Panc1 (cell line): ENCODE measurements around the gene CCDC200.
"Not testable (repeated sequence)": the region's sequence is repeated elsewhere in the genome, so short reads cannot be mapped to it uniquely, and the experiment has no call there.

Source experiments
- POLR2AphosphoS5 ChIP-seq: IDR thresholded peaks from 2 replicates; pipeline ENCODE4 v1.6.1; 2012; ENCODE audit warnings: mild to moderate bottlenecking, low read depth, low read length, moderate library complexity
- TCF7L2 ChIP-seq: IDR thresholded peaks from 2 replicates; pipeline ENCODE4 v1.6.1; 2011; ENCODE audit warnings: mild to moderate bottlenecking, low read depth, low read length, inconsistent platforms
- TF ChIP-seq, protein P1 (sequence below): fragments of 450-650 bp; IDR thresholded peaks from 2 replicates; pipeline ENCODE4 v1.5.1; 2017; ENCODE audit warnings: mild to moderate bottlenecking
- TF ChIP-seq, protein P2 (sequence below), 2 experiments: IDR thresholded peaks; 2 replicates each; pipeline ENCODE4 v1.6.1; 2011 to 2012; ENCODE audit warnings: low read depth in 2 of 2, control low read depth in 1 of 2, low read length in 1 of 2, mild to moderate bottlenecking in 1 of 2, moderate library complexity in 1 of 2; ENCODE audit not compliant: insufficient read depth in 1 of 2

DNA sequence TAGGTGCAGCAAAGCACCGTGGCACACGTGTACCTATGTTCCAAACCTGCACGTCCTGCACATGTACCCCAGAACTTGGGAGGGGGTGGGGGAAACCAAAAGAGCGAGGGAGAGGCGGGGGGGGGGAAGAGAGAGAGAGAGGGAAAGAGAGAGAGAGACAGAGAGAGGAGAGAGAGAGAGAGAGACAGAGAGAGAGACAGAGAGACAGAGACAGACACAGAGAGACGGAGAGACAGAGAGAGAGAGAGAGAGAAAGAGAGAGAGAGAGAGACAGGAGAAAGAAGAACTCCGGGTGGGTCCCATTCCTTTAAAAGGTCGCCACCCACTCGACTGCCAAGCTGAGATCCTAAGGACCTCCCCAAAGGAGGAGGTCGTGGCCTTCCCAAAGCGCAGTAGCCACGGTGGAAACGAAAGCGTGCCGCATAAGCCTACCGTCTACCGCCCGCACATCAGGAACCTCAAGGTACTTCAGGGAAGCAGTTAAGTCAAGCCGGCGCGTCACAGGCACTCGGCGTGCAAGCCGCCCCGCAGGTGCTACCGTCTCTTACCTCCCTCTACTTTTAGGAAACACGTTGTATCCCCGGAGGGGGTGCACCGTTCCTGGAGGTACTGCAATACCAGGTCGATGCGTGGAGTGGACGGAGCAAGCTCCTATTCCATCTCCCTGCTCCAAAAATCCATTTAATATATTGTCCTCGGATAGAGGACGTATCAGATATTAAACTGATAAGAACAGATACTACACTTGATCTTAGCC lies 12.4 kb upstream of the CCDC200 start:
- not testable (repeated sequence) for TF ChIP-seq POLR2AphosphoS5, TCF7L2
- TF ChIP-seq, protein P1, sequence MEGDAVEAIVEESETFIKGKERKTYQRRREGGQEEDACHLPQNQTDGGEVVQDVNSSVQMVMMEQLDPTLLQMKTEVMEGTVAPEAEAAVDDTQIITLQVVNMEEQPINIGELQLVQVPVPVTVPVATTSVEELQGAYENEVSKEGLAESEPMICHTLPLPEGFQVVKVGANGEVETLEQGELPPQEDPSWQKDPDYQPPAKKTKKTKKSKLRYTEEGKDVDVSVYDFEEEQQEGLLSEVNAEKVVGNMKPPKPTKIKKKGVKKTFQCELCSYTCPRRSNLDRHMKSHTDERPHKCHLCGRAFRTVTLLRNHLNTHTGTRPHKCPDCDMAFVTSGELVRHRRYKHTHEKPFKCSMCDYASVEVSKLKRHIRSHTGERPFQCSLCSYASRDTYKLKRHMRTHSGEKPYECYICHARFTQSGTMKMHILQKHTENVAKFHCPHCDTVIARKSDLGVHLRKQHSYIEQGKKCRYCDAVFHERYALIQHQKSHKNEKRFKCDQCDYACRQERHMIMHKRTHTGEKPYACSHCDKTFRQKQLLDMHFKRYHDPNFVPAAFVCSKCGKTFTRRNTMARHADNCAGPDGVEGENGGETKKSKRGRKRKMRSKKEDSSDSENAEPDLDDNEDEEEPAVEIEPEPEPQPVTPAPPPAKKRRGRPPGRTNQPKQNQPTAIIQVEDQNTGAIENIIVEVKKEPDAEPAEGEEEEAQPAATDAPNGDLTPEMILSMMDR = not testable (repeated sequence)
- TF ChIP-seq, protein P2, sequence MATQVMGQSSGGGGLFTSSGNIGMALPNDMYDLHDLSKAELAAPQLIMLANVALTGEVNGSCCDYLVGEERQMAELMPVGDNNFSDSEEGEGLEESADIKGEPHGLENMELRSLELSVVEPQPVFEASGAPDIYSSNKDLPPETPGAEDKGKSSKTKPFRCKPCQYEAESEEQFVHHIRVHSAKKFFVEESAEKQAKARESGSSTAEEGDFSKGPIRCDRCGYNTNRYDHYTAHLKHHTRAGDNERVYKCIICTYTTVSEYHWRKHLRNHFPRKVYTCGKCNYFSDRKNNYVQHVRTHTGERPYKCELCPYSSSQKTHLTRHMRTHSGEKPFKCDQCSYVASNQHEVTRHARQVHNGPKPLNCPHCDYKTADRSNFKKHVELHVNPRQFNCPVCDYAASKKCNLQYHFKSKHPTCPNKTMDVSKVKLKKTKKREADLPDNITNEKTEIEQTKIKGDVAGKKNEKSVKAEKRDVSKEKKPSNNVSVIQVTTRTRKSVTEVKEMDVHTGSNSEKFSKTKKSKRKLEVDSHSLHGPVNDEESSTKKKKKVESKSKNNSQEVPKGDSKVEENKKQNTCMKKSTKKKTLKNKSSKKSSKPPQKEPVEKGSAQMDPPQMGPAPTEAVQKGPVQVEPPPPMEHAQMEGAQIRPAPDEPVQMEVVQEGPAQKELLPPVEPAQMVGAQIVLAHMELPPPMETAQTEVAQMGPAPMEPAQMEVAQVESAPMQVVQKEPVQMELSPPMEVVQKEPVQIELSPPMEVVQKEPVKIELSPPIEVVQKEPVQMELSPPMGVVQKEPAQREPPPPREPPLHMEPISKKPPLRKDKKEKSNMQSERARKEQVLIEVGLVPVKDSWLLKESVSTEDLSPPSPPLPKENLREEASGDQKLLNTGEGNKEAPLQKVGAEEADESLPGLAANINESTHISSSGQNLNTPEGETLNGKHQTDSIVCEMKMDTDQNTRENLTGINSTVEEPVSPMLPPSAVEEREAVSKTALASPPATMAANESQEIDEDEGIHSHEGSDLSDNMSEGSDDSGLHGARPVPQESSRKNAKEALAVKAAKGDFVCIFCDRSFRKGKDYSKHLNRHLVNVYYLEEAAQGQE (IDR thresholded peaks at IDR 0.05; ENCODE audit: insufficient read depth in 1 of 2, low read depth in 2 of 2, low read length in 1 of 2) = not testable (repeated sequence)
